Type B pancreatic cell (in vitro differentiated cells): ENCODE data around the gene OBP2A. TPM values are rescaled to one million over a fixed set of nuclear protein-coding genes. Genes with fewer than 3 reads are reported as not detected.

Source experiments
- DNase-seq: peaks from one replicate; pipeline ENCODE4 v3.0.0; 2021; ENCODE audit warnings: mixed read lengths; ENCODE audit not compliant: unreplicated experiment; ENCODE audit errors: extremely low spot score
- H3K27ac Mint-ChIP-seq: 2 replicates; pipeline ENCODE4 v1.8.0; 2021; ENCODE audit warnings: mild to moderate bottlenecking, mixed read lengths
- H3K27me3 Mint-ChIP-seq: 2 replicates; pipeline ENCODE4 v1.8.0; 2021; ENCODE audit warnings: mixed read lengths
- H3K36me3 Mint-ChIP-seq: 2 replicates; pipeline ENCODE4 v1.8.0; 2021; ENCODE audit warnings: mixed read lengths
- H3K4me1 Mint-ChIP-seq: one replicate; pipeline ENCODE4 v1.8.0; 2021; ENCODE audit warnings: mixed read lengths; ENCODE audit not compliant: unreplicated experiment
- H3K4me3 Mint-ChIP-seq: 2 replicates; pipeline ENCODE4 v1.8.0; 2021; ENCODE audit warnings: mild to moderate bottlenecking, mixed read lengths
- H3K9me3 Mint-ChIP-seq: 2 replicates; pipeline ENCODE4 v1.8.0; 2021; ENCODE audit warnings: mixed read lengths
- CTCF ChIP-seq: fragments of 200-600 bp; sonication (generic); conservative IDR thresholded peaks from 2 replicates; pipeline ENCODE4 v1.5.0; 2021; ENCODE audit warnings: antibody characterized with exemption, mild to moderate bottlenecking
- total RNA-seq: library from RNA; stranded (reverse); gene quantifications from 2 replicates; pipeline ENCODE4 v1.2.1, GENCODE V29; 2021; ENCODE audit warnings: low replicate concordance

The OBP2A gene
- total RNA-seq, 1 donor from 2014 or later = not detected

- no peaks in the 10 kb centered on the region for H3K9me3 Mint-ChIP-seq
- peaks cover 3% of the 10 kb centered on the region for H3K27me3 Mint-ChIP-seq
Observed at GRCh38 chr9:135550344-135550918, 4.5 kb downstream of the OBP2A start.

GRCh38 chr9:135551031-135551430 lies 5.1 kb downstream of the OBP2A start:
- Mint-ChIP-seq H3K4me3 (no peak overlapping the region), H3K36me3 (no peaks in the 10 kb centered on the region), H3K9me3 (no peaks in the 10 kb centered on the region), H3K27me3 (peaks cover 3% of the 10 kb centered on the region), H3K4me1 (no peaks in the 10 kb centered on the region), H3K27ac (no peak overlapping the region)
- no peak for DNase-seq
- no peak for TF ChIP-seq CTCF

More at GRCh38 chr9:135550344-135550918, 4.5 kb downstream of the OBP2A start:
- TF ChIP-seq CTCF = no peak
- DNase-seq = no peak
- Mint-ChIP-seq H3K4me3 (no peak overlapping the region), H3K36me3 (no peaks in the 10 kb centered on the region), H3K4me1 (no peaks in the 10 kb centered on the region), H3K27ac (no peak overlapping the region)

GRCh38 chr9:135551456-135551855 lies 5.5 kb downstream of the OBP2A start:
- Mint-ChIP-seq H3K4me3 (no peak overlapping the region), H3K27me3 (peaks cover 3% of the 10 kb centered on the region), H3K27ac (no peak overlapping the region), H3K9me3 (no peaks in the 10 kb centered on the region), H3K4me1 (no peaks in the 10 kb centered on the region), H3K36me3 (no peaks in the 10 kb centered on the region)
- DNase-seq = no peak
- no peak for TF ChIP-seq CTCF

GRCh38 chr9:135552021-135552697 lies 6.2 kb downstream of the OBP2A start:
- Mint-ChIP-seq H3K27me3 (peaks cover 3% of the 10 kb centered on the region), H3K27ac (no peak overlapping the region), H3K36me3 (no peaks in the 10 kb centered on the region), H3K4me1 (no peaks in the 10 kb centered on the region), H3K4me3 (no peak overlapping the region), H3K9me3 (no peaks in the 10 kb centered on the region)
- no peak for DNase-seq
- no peak for TF ChIP-seq CTCF

GRCh38 chr9:135552698-135553171 lies 6.8 kb downstream of the OBP2A start:
- DNase-seq = no peak
- Mint-ChIP-seq H3K36me3 (no peaks in the 10 kb centered on the region), H3K27me3 (peaks cover 3% of the 10 kb centered on the region), H3K9me3 (no peaks in the 10 kb centered on the region), H3K27ac (no peak overlapping the region), H3K4me1 (no peaks in the 10 kb centered on the region), H3K4me3 (no peak overlapping the region)
- TF ChIP-seq CTCF = no peak
